Heart left ventricle (tissue), 13 donors: ENCODE measurements around the gene TBX1.

Source experiments
- CTCF ChIP-seq, 12 donors: fragments of 200-600 bp; sonication (generic) in 4 of 12; IDR thresholded peaks; one replicate each; pipeline versions ENCODE4 v1.5.0 to v1.8.0; 2018 to 2022; ENCODE audit warnings: antibody characterized with exemption in 12 of 12, mild to moderate bottlenecking in 5 of 12
- POLR2A ChIP-seq, 2 donors: fragments of 450-650 bp; IDR thresholded peaks; one replicate each; pipeline ENCODE4 v1.6.1; 2017; ENCODE audit warnings: antibody characterized with exemption in 2 of 2, mild to moderate bottlenecking in 2 of 2, moderate library complexity in 2 of 2
- donor health status: ischemic (EF 13 %, LVEDD 7.1; RV severe dilation, severe dysfunction).
- donor health status: DM: no; HTN: yes; CAD: no.
- donor health status: DM: no; HTN: no; CAD: no.
- donor health status: ischemic (EF 25% LVEDD 6.9; RV normal size, moderate dysfunction).
- donor health status: ischemic (EF 25% LVEDD 5.7; RV mildly dilated, moderate dysfunction).
- donor health status: ischemic (EF 35%, LVEDD 5.7; RV mildly dilated, moderate dysfunction).
- donor health status: nonischemic (EF 11% LVEDD 7.7; RV severe dilation, severe dysfunction).
- donor health status: DM: yes; HTN: yes; CAD: no.
- donor health status: PGD.
- donor health status: ischemic (EF 29% LVEDD 5.4; RV normal size, mild dysfunction).
- donor health status: nonischemic (EF 23%, LVEDD 6.1; RV moderate dilation, normal function).

- TF ChIP-seq POLR2A (IDR thresholded peaks at IDR 0.05) (no peak), CTCF (IDR thresholded peaks at IDR 0.05) (no peak)
Measured at GRCh38 chr22:19787849-19788141, 27.2 kb downstream of the TBX1 start.
